Measurements from ENCODE around the gene PTRH1. TPM values are rescaled to one million over a fixed set of nuclear protein-coding genes. Genes with fewer than 3 reads are reported as not detected.

PTRH1 gene
- total RNA-seq, 1 donor = 17.2 TPM

DNA sequence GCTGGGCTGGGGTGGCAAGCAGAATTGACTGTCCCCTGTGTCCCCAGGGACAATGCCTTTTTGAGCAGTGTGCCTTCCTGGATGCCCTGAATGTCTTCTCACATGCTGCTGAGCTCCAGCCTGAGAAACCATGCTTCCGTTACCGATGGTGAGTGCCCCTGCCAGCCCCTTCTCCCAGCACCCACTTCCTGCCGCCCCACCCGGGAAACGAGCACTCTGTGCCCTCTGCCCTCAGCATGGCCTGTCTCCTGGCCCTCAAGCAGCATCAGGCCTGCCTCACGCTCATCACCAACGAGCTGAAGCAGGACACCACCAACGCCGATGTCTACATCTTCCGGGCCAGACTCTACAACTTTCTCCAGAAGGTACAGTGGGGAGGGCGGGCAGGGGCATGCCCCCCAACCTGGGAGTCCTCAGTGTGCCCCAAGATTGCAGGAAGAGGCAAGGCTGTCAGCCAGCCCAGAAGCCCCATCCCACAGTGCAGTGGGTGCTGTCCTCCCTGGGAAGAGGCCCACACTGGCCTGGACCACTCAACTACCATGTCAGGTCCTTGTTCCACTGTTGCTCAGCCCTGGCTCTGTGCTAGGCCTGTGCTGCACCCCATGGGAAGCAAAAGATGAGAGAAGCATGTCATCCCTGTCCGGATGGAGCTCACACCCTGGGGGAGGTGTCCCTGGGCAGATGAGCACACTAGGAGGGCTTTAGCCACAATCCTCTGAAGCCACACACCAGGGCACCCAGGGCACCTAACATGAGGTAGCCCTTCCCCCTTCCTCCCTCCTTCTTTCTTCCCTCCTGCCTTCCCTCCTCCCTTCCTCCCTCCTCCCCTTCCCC, 4.8 kb upstream of the PTRH1 start:
- DNase-seq (ENCODE audit: low read depth) = no peak
- TF ChIP-seq, protein P1, sequence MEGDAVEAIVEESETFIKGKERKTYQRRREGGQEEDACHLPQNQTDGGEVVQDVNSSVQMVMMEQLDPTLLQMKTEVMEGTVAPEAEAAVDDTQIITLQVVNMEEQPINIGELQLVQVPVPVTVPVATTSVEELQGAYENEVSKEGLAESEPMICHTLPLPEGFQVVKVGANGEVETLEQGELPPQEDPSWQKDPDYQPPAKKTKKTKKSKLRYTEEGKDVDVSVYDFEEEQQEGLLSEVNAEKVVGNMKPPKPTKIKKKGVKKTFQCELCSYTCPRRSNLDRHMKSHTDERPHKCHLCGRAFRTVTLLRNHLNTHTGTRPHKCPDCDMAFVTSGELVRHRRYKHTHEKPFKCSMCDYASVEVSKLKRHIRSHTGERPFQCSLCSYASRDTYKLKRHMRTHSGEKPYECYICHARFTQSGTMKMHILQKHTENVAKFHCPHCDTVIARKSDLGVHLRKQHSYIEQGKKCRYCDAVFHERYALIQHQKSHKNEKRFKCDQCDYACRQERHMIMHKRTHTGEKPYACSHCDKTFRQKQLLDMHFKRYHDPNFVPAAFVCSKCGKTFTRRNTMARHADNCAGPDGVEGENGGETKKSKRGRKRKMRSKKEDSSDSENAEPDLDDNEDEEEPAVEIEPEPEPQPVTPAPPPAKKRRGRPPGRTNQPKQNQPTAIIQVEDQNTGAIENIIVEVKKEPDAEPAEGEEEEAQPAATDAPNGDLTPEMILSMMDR (IDR thresholded peaks at IDR 0.05; ENCODE audit: insufficient read depth, low read length) = no peak
- H3K4me3 ChIP-seq (ENCODE audit: low read depth, low read length) = no peak overlapping the region

DNA sequence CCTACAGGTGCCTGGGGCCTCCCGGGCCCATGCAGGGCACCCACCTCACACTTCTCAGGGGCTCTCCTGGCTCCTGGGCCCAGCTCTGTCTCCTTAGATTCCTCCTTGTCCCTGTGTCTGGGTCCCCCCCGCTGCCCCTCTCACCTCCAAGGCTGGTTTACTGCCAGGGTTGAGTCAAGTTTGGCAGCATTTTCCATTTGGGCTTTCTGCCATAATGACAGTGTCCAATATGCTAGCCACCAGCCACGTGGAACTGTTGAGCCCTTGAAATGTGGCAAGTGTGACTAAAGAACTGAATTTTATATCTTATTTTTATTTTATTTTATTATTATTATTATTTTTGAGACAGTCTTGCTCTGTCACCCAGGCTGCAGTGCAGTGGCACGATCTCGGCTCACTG, 2.3 kb upstream of the PTRH1 start:
- TF ChIP-seq, protein P1 (IDR thresholded peaks at IDR 0.05; ENCODE audit: insufficient read depth, low read length) = no peak
- no peak overlapping the region for H3K4me3 ChIP-seq (ENCODE audit: low read depth, low read length)
- DNase-seq (ENCODE audit: low read depth) = no peak

DNA sequence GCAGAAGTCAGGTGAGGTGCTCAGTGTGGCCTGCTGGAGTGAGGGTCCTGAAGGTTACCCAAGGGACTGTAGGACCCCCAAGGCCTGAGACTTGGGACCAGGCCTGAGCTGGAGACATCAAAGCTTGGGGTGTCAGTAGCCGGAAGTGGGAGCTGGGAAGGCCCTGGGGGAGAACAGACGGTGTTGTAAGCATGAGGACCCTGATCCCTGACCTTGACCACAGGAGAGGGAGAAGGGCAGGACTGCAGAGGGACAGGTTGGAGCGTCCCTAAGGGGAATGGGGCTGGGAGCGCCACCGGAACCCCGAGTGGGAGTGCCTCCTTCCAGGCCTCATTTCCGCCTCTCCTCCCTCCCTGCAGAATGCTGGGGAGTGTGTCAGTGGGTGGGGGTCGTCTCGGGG, 949 bp upstream of the PTRH1 start:
- TF ChIP-seq, protein P1 (IDR thresholded peaks at IDR 0.05; ENCODE audit: insufficient read depth, low read length) = no peak
- no peak for DNase-seq (ENCODE audit: low read depth)
- H3K4me3 ChIP-seq (ENCODE audit: low read depth, low read length) = peak overlapping the region; percentile 88

- H3K4me3 ChIP-seq (ENCODE audit: low read depth, low read length) = peak overlapping the region; percentile 88
- DNase-seq (ENCODE audit: low read depth) = no peak
- TF ChIP-seq, protein P1 (IDR thresholded peaks at IDR 0.05; ENCODE audit: insufficient read depth, low read length) = no peak
Measured at GRCh38 chr9:127714951-127715469, 453 bp downstream of the PTRH1 start.

GRCh38 chr9:127714020-127714750, 1.3 kb downstream of the PTRH1 start:
- DNase-seq (ENCODE audit: low read depth) = no peak
- TF ChIP-seq, protein P1 (IDR thresholded peaks at IDR 0.05; ENCODE audit: insufficient read depth, low read length) = no peak
- H3K4me3 ChIP-seq (ENCODE audit: low read depth, low read length) = peak overlapping the region; percentile 88

- TF ChIP-seq, protein P1 (IDR thresholded peaks at IDR 0.05; ENCODE audit: insufficient read depth, low read length) = no peak
- DNase-seq (ENCODE audit: low read depth) = no peak
- no peak overlapping the region for H3K4me3 ChIP-seq (ENCODE audit: low read depth, low read length)
Measured at GRCh38 chr9:127712867-127713266, 2.6 kb downstream of the PTRH1 start.
